COLO668 (cell line): ENCODE results near the gene AGAP3.

Experiments
- DNase-seq: peaks from one replicate; lab custom pipeline; 2025; ENCODE audit not compliant: unreplicated experiment; lab: John Stamatoyannopoulos, UW

AGAP3 gene

GRCh38 chr7:151179287-151179860 lies 93.1 kb downstream of the AGAP3 start:
- DNase-seq = no peak

- DNase-seq = no peak
These were observed 93.7 kb downstream of the AGAP3 start for GRCh38 chr7:151179946-151180345.

GRCh38 chr7:151181011-151181431 lies 94.7 kb downstream of the AGAP3 start:
- DNase-seq = no peak

- no peak for DNase-seq
These were observed 99.7 kb downstream of the AGAP3 start for GRCh38 chr7:151185762-151186639.

GRCh38 chr7:151186640-151187408 lies 100.5 kb downstream of the AGAP3 start, which contains the start of gene ASB10:
Gene ASB10 (minus strand): TSS chr7:151187250. CDS start chr7:151187130, 120 bp downstream.
- DNase-seq = no peak

GRCh38 chr7:151187409-151188251 lies 101.4 kb downstream of the AGAP3 start:
- no peak for DNase-seq

GRCh38 chr7:151188252-151188542 lies 101.9 kb downstream of the AGAP3 start:
- no peak for DNase-seq

GRCh38 chr7:151189038-151189437 lies 102.8 kb downstream of the AGAP3 start:
- DNase-seq = no peak

- peak; percentile 9 for DNase-seq
These were observed 105.3 kb downstream of the AGAP3 start for GRCh38 chr7:151191544-151191943.

GRCh38 chr7:151192002-151192539 lies 105.8 kb downstream of the AGAP3 start:
- DNase-seq = no peak

GRCh38 chr7:151193203-151193978 lies 107.1 kb downstream of the AGAP3 start:
- DNase-seq = no peak
